GM13976 (cell line): ENCODE data around the gene AIF1.

Experiments
- DNase-seq: peaks from one replicate; pipeline ENCODE4 v3.0.0; 2012; ENCODE audit warnings: low spot score
- CTCF ChIP-seq: IDR thresholded peaks from 2 replicates; pipeline ENCODE4 v1.5.1; 2012; ENCODE audit warnings: borderline replicate concordance, mild to moderate bottlenecking; ENCODE audit not compliant: insufficient read depth; ENCODE audit errors: extremely low read depth, missing control alignments, control extremely low read depth
- in situ Hi-C: fragments of 300-500 bp; cut with MboI; formaldehyde crosslinking; loops from one replicate; pipeline ENCODE4 v1.12.0; 2022; ENCODE audit warnings: low sequenced_read_pairs, mixed read lengths, inconsistent platforms; ENCODE audit not compliant: unreplicated experiment

The AIF1 gene

GRCh38 chr6:31610968-31611367 is 4.1 kb upstream of the AIF1 start:
- DNase-seq: no peak
- in situ Hi-C loops: no loop called here
- no peak for TF ChIP-seq CTCF

- peak; percentile 75 for DNase-seq
- in situ Hi-C loops: no loop called here
- no peak for TF ChIP-seq CTCF
Measured at GRCh38 chr6:31614075-31614619, 887 bp upstream of the AIF1 start.

GRCh38 chr6:31615748-31616147 is 714 bp downstream of the AIF1 start:
- no peak for DNase-seq
- in situ Hi-C loops: no loop called here
- TF ChIP-seq CTCF: no peak

GRCh38 chr6:31617010-31617409 is 2.0 kb downstream of the AIF1 start:
- TF ChIP-seq CTCF: no peak
- in situ Hi-C loops: no loop called here
- no peak for DNase-seq

- in situ Hi-C loops: no loop called here
- peak; percentile 89 for DNase-seq
- TF ChIP-seq CTCF: no peak
Measured at GRCh38 chr6:31619805-31620585, 5.0 kb downstream of the AIF1 start.

- TF ChIP-seq CTCF: no peak
- in situ Hi-C loops: no loop called here
- peak; percentile 98 for DNase-seq
Measured at GRCh38 chr6:31620586-31621319, 5.7 kb downstream of the AIF1 start, which contains the start of gene PRRC2A. TSS of gene PRRC2A (plus strand) at chr6:31620715. CDS start at chr6:31622790, 2,075 bp downstream.
